Sigmoid colon (tissue), 3 donors: ENCODE measurements around the gene VGLL4.

Experiments
- POLR2A ChIP-seq, 2 donors: fragments of 450-650 bp; IDR thresholded peaks; one replicate each; pipeline ENCODE4 v1.6.1; 2016; ENCODE audit warnings: antibody characterized with exemption in 2 of 2, mild to moderate bottlenecking in 2 of 2, moderate library complexity in 2 of 2
- TF ChIP-seq, protein P1 (sequence below), 4 experiments: fragments of 450-650 bp in 3 of 4; fragments of 200-600 bp in 1 of 4; IDR thresholded peaks; one replicate each; pipeline ENCODE4 v1.5.1; 2016 to 2019; ENCODE audit warnings: antibody characterized with exemption in 4 of 4, mild to moderate bottlenecking in 3 of 4, moderate library complexity in 2 of 4

DNA sequence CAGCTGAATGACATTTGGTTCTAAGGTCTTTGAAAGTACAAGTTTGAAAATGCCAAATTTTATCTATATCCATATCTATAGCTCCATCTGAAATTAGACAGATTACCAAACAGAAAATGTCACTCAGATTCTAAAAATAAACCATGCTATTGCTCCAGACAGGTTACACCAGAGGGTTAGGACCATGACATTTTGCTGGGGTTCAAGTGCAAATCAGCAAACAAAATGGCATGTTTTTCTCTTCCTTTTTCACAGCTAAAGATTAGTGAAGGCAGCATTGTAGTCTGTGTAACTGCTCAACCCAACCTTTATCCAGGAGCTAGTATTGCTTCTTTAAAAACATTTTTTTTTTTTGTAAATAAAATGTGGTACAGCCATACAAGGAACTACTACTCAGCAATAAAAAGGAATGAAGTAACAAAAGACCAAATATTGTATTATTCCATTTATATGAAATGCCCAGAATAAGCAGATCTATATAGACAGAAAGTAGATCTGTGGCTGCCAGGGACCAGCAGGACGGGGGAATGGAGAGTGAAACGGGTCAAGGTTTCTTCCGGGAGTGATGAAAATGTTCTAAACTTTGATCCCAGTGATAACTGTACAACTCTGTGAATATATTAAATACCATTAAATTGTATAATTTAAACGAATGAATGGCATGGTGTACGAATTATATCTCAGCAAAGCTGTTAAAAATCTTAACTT, 18.2 kb downstream of the VGLL4 start:
- no peak for TF ChIP-seq POLR2A (IDR thresholded peaks at IDR 0.05)
- TF ChIP-seq, protein P1, sequence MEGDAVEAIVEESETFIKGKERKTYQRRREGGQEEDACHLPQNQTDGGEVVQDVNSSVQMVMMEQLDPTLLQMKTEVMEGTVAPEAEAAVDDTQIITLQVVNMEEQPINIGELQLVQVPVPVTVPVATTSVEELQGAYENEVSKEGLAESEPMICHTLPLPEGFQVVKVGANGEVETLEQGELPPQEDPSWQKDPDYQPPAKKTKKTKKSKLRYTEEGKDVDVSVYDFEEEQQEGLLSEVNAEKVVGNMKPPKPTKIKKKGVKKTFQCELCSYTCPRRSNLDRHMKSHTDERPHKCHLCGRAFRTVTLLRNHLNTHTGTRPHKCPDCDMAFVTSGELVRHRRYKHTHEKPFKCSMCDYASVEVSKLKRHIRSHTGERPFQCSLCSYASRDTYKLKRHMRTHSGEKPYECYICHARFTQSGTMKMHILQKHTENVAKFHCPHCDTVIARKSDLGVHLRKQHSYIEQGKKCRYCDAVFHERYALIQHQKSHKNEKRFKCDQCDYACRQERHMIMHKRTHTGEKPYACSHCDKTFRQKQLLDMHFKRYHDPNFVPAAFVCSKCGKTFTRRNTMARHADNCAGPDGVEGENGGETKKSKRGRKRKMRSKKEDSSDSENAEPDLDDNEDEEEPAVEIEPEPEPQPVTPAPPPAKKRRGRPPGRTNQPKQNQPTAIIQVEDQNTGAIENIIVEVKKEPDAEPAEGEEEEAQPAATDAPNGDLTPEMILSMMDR (IDR thresholded peaks at IDR 0.05): no peak
